Measurements from ENCODE around the gene DCDC2C.
"Not testable (repeated sequence)": the region's sequence is repeated elsewhere in the genome, so short reads cannot be mapped to it uniquely, and the experiment has no call there.

Gene DCDC2C, protein sequence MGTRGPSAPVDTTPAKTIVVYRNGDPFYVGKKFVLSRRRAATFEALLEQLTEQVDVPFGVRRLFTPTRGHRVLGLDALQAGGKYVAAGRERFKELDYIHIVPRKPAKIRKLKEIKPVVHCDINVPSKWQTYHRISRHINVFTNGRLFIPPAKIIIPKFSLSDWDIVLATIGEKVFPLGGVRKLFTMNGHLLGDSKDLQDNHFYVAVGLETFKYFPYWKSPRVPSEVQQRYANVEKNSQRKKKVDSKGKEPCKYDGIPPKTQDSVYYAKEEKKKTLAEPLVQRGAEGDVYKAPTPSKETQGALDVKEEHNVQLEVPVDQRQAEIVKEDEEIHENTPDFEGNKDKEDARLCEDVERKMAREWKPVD

DNA sequence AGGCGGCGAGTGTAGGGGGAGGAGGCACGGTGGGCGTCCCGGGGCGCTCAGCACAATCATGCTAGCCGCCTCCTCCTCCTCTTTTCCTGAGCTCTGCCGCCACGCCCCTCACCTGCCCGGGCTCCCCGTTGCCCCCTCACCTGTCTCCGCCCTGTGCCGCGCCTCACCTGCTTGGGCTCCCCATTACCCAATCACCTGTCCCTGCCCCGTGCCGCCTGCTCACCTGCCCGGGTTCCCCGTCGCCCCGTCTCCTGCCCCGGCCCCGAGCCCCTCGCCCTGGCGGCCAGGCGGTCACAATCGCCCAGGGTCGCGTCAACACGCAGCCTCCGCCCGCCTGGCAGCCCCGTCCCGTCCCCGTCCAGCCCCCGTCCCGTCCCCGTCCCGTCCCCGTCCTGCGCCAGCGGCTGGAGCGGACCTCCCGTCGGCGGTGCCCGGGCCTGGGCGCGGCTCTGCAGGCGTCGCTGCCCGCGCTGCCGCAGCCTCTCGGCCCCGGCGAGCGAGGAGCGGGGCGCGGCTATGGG lies at the start of gene DCDC2C:
Gene DCDC2C, plus strand, starts transcription at position 340 of the 521 bp plus-strand sequence. Its CDS starts 177 bp downstream, at position 517.
- no peak for DNase-seq (ENCODE audit: low read depth in 2 of 3, low spot score in 2 of 3)

DNA sequence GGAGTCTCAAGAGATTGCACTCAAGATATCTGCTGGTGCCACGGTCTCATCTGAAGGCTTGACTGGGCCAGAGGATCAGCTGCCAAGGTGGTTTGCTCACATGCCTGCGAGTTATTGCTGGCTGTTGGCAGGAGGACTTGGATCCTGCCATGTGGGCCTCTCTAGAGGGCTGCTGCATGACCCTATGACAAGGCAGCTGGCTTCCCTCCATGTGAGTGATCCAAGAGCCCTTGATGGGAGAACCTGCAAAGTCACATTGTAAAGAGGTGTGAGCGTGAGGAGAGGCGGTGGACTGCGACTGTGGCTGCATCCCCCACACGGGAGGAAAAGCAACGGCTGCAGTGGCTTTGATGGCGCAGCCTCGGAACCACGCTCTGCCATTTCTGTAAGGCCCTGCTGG lies 49.4 kb upstream of the DCDC2C start:
- no peak for DNase-seq (ENCODE audit: low read depth in 2 of 3, low spot score in 2 of 3)

DNA sequence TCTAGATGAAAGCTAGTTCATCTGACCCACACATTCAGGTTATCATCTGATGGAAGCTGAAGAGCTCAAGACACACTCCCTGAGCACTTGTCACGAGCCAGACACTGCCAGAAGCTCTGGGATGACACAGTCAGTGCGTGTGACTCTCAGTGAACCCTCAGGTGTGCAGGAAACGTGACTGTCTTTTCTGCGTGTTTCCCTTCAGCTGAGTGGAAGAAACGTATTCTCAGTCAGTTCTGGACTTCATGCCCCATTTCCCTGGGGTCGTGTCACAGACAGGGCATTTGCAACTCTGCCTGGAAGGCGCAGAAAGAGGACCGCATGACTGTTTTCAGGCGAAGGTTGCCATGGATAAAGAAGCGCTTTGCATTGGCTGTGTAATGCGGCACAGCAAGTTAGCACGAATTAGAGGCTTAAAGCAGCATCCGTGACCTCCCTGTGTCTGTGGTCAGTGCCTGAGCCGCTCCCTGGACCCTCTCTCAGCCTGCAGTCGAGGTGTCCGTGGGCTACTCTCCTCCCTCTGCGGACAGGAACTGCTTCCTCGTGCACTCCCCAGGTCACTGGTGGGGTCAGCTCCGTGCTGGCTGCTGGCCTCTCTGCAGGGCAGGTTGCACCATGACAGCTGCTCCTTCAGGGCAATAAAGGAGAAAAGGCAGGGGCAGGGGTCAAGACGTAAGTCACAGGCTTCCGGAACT lies 48.7 kb upstream of the DCDC2C start:
- no peak for DNase-seq (ENCODE audit: low read depth in 2 of 3, low spot score in 2 of 3)

DNA sequence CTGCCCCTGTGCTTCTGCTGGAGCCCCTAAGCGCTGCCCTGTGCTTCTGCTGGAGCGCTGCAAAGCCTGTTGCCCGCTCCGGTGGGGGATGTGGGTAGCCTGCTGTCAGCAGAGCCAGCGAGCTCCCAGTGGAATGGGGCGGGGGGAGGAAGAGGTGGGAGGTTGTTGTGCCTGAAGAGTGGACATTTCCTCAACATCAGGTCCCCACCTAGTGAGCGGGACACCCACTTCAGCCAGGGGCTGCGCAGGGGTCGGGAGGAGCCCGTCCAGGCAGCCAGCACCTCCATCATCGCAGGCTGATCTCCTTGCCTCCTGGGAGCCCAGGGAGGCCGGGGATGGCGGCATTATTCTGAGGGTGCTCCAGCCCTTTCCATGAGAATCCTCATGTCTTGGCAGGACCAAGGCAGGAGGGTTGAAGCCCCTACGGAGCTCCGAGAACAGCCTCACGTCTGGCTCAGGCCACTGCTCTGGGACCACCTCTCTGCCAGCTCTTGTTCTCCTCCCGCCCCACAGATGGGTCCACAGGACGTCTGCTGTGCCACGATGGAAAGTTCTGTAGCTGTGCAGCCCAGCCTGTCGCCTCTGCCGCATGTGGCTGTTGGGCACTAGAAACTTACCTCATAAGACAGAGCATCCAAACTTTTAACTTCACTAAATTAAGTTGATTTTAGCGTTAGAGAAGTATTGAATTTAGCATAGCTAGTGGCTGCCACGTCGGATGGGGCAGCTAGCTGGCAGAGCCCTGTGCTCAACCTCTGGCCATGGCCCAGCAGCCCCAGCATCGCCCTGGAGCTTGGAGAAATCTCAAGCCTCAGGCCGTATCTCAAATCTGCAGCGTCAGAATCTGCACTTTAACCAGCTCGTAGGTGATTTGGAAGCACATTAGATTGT lies 47.3 kb upstream of the DCDC2C start:
- DNase-seq (ENCODE audit: low read depth in 2 of 3, low spot score in 2 of 3), result no peak

DNA sequence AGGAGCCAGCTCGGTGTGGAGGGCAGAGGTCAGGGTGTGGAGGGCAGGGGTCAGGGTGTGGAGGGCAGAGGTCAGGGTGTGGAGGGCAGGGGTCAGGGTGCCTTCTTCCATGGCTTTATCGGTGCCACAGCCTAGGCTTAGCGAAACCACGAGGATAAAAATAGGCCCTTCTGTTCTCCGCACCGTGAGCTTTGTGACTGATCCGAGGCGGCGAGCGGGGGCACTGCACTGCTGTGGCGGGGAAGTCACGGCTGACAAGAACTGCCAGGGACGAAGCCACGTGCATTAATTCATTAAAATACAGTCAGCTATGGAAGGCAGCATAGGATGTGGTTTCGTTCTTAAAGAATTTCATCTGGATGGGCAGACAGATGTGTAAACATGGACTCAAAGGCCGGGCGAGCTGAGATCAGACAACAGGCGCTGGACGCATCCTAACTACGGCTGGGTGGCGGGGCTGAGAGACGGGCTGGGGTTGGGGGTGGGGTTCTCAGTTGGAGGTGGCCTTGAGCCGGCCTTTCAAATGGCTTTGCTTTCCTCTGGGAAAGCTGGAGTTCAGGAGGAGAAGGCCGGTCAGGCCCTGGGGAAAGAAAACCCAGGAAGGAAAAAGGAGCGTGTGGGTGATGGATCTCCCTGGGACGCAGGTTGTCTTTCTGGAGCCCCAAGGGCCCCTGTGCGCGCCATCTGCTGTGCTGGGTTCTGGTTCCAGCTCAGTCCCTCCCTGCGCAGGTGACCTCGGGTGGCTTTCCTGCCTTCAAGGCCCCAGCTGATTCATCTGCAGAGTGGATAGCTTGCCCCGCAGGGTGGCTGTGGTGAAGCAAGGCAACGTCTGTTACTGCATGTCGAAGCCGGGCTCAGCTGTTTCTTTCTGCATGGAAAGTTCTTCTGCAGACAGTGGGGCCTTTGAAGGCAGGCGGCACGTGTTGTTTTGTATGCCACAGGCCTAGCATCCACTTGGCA lies 46.3 kb upstream of the DCDC2C start:
- no peak for DNase-seq (ENCODE audit: low read depth in 2 of 3, low spot score in 2 of 3)

DNA sequence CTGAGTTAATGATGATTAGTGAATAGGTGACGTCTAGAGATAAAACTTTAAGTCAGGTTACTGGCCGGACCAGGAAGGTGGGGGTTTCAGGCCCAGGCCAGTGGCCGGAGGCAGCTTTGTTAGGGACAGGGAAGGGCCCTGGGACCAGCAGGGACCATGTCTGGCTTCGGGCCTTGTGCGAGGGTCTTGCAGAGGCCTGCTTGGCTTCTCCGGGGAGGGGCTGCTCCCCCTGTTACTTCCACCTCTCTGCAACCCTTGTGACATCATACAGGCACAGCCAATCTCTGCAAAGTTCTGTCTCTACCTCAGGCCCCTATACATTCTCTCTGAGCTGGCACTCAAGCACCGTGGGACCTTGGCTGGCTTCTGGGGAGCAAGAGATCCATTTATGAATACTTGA lies 45.5 kb upstream of the DCDC2C start, which contains the start of gene ALLC:
Gene ALLC, plus strand, starts transcription at position 320 of the 400 bp plus-strand sequence. CDS start 12,958 bp downstream, outside the sequence.
- DNase-seq (ENCODE audit: low read depth in 2 of 3, low spot score in 2 of 3), result no peak

DNA sequence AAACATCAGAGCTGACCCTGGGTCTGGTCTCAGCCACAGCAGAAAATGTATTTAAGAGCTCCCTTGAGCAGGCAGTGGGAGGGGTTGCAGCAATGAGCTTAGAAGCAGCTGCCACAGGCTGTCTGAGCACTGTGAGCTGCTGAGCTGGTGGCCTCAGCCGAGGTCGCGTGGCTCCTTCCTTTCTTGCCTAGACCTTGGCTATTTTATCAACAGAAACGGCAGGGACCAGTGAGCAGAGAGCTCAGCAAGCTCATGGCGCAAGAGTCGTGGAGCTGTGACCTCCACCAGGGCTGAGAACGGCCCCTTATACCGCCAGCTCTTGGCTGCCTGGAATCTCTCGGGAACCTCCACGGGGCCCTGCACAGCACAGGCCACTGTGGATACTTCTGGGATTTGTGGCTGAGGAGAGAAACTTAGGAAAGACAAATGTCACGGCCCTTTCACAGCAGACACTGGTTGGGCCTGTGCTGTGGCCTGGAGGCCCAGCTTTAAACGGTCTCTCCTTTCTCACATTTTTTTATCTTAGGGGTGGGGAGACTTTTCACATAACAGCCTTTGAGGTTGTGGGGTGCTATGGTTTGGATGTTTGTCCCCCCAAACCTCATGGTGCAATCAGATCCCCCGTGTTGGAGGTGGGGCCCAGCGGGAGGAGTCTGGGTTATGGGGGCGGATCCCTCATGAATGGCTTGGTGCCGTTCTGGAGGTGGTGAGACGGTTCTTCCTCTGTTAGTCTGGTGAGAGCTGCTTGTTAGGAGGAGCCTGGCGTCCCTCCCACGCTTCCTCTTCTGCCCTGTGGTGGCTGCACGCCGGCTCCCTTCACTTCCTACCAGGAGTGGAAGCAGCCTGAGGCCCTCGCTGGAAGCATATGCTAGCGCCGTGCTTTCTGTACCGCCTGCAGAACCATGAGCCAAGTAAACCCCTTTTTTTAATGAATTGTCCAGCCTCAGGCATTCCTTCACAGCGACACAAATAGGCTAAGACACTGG lies 43.6 kb upstream of the DCDC2C start:
- no peak for DNase-seq (ENCODE audit: low read depth in 2 of 3, low spot score in 2 of 3)

DNA sequence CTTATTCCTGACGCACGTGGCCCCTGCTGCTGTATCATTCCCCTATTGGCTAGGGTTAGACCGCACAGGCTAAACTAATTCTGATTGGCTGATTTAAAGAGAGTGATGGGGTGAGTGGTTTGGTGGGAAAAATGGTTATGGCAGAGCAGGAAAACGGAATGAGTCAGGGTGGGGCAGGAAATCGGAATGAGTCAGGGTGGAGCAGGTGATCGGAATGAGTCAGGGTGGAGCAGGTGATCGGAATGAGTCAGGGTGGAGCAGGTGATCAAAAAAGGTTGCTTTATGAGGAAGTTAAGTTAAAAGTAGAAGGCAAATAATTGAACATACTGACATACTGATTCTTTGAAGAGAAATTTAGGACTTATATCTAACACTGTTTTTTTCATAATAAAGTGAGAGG lies 42.7 kb upstream of the DCDC2C start:
- DNase-seq (ENCODE audit: low read depth in 2 of 3, low spot score in 2 of 3), result not testable (repeated sequence)

DNA sequence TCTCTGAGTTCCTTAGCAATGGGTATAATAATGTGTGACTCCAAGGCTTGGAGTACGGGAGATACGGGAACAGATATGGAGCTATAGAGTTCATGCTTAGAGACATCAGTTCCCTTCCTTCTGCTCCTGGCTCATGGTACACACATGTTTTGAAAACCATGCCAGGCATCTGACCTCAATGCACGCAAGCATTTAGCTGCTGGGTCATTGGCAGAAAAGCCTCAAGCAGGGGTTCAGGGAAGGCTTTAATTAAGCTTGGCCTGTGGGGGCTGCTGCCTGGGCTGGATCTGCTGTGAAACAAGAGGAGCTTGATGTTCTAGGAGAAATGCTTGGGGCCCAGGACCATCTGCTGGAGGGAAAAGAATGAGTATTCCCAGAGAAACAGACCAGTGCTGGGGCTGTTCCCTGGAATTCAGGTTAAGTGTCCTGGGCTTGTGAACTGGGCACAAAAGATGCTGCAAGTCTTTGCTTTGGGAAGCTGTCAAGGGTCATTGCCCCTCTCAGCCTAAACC lies 42.2 kb upstream of the DCDC2C start:
- no peak for DNase-seq (ENCODE audit: low read depth in 2 of 3, low spot score in 2 of 3)

DNA sequence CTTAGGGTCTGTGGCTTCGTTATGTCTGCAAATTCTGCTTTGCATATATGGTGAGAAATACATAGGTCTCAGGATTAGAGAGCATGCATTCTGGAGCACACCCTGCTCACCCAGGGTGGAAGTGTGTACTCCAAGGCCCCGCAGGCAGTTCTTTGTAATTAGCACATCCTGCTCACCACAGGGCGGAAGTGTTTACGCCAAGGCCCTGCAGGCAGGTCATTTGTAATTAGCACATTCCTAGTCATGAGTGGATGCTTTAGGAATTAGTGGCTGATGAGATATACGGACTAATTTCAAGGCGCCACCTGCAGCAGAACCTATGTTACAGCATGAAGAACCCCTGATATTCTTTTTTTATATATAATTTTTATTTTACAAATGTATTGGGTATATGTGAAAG lies 41.1 kb upstream of the DCDC2C start:
- no peak for DNase-seq (ENCODE audit: low read depth in 2 of 3, low spot score in 2 of 3)

DNA sequence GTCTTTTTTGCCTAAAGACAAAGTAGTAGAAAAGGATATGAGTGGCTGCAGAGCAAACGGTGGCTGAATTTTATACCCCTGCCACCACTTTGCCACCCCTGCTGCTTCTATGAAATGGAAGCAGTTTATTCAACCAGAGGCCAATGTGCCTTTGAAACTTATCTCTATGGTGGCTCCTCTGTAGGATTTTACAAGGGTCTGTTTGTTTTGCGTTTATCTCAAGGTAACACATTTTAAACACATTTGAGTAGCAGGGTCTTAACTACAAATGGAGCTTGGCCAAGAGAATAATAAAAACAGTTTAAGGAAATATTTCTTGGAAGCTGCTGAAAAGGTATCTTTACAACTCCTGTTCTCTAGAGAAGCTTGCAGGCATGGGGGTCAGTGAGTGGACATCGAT lies 39.3 kb upstream of the DCDC2C start:
- DNase-seq (ENCODE audit: low read depth in 2 of 3, low spot score in 2 of 3), result no peak

DNA sequence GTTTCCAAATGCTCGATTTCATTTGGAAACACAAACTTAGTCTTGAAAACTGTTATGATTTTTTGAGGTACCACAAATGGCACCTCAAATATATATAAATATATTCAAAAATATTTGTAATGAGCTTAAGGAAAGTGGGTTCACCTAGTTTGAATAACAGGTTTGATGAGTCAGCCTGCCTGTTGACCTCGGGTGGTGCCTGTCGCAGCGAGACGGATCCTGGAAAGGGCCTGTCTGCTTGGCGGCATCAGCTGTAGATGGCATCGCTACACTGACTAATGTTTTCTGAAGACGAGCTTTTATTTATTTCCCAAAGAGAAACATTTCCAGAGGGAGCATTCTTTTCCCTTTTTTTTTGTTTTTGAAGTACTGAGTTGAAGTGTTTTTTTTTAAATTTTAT lies 38.5 kb upstream of the DCDC2C start:
- DNase-seq (ENCODE audit: low read depth in 2 of 3, low spot score in 2 of 3), result no peak

DNA sequence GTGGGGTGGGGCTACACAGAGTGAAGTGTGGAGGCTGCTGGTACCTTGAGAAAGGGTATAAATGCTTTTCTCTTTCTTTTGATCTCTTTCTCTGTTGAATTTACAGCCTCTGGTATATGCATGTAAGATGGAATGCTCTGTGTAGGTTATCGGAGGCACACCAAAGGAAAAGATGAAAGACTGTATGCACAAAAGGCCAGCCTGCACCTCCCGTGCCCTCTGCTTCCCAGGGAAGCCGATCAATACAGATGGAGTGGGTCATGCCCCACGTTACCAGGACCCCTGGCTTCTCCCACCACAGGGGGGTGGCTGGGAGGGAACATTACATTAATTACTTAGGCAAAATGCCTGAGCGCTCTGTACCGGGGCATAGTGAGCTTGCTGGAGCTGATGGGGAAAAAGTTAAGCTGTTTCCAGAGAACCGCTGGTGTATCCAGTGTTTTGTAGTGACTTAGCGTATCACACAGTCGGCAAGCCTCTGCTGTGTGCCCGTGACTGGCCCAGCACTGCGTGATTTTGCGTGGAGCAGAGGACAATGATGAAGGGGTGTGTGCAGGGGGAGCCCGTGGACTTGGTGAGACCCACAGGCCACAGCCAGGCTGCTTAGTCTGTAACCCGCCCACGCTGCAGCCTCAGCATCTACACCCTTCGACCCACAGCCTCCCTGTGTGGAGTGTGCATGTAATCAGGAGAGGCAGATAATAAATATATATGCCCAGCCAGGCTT lies 37.3 kb upstream of the DCDC2C start:
- no peak for DNase-seq (ENCODE audit: low read depth in 2 of 3, low spot score in 2 of 3)

DNA sequence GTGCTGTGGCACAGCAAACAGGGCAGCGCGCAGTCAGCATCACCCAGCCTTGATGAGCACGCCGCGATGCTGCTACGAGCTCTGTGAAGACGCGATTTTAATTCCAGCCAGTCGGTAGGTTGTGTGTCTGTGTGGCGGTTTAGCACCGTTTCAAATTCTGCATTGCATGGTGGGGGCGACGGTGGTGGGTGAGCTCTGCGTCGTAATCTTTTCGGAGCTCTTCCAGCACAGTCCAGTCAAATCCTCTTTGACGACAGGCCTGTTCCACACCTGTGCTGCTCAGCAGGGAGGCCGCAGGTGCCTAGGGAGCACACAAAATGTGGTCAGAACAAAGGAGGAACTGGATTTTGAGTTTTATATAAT lies 36.8 kb upstream of the DCDC2C start:
- no peak for DNase-seq (ENCODE audit: low read depth in 2 of 3, low spot score in 2 of 3)

DNA sequence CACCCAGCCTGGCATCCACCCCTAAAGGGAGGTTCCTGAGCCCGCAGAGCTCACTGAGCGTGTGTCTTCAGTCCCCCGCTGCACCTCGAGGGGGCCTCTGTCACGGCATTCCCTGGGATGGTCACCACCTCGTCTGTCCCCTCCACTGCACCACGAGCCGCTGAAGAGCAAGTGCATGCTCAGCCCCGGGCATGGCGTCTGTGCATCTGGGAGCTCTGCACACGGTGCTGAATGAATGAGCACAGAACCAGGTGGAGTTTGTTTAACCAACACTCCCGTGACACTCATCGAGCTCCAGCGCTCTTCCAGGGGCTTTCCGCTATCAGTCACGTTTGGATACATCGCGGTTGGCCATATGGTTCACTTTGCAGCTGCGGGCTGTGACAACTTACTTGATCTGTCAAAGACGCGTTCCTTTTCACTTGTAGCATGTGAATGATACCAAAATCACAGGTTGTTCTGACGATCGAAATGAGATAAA lies 36.2 kb upstream of the DCDC2C start:
- DNase-seq (ENCODE audit: low read depth in 2 of 3, low spot score in 2 of 3), result no peak

DNA sequence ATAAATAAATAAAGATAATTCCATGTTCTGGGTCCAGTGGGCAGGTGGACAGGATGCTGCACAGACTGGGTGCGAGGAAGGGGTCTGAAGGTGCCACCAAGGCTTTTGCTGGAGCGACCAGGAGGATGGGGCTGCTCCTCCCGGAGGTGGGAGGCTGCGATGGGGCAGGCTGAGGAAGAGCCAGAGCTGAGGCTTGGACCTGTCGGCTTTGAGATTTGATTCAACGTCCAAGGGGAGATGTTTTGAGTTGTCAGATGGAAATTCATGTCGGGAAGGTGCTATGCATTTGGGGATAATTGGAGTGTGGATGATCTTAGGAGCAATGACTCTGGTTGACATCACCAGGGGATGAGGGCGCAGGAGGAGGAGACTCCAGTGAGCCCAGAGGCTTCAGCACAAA lies 33.7 kb upstream of the DCDC2C start:
- DNase-seq (ENCODE audit: low read depth in 2 of 3, low spot score in 2 of 3), result no peak

DNA sequence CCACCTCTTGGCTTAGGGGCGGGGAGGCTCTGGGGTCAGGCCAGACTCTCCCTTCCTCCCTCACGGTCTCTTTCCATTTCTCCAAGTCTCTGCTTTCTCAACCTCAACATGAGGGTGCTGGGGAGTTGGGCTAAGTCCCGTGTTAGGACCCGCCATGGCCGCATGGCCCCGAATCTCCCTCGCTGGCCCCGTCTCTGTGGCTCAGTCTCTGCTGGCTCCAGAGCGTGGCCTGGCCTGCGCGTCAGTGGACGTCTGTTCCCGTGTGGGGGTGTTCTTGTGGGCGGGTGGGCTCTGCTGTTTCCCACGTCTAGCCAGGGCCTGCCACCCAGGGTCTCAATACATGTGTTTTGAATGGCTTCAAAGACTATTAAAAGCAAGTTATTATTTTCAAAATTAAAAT lies 33.0 kb upstream of the DCDC2C start:
- no peak for DNase-seq (ENCODE audit: low read depth in 2 of 3, low spot score in 2 of 3)

DNA sequence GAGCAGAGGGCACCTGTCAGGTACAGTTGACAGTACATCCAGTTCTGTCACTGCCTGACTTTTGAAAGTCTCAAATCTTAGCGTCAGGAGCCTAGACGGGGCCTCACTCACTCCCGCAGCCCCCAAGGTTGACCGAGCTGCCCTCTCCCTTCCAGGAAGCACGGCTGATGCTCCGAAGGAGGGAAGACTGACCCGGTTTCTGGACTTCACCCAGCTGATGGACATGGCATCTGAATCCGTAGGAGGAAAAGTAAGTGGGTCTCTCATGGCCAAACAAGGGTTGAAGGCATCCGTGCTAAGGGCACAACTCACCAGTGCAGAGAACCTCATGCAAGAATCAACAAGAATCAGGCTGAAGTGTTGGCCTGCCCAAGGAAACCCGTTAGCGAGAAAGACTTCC lies 32.4 kb upstream of the DCDC2C start:
- no peak for DNase-seq (ENCODE audit: low read depth in 2 of 3, low spot score in 2 of 3)
